Keratinocyte (primary cell): ENCODE measurements around the gene KIAA0040. TPM values are rescaled to one million over a fixed set of nuclear protein-coding genes. Genes with fewer than 3 reads are reported as not detected.

Experiments used
- DNase-seq: peaks from one replicate; pipeline ENCODE4 v3.0.0-alpha.2; 2011; ENCODE audit warnings: low read depth, missing footprints, low spot score
- FAIRE-seq: peaks from 2 replicates; lab custom pipeline; 2011; peaks lifted over from hg19 to GRCh38; lab: Jason Lieb, UNC
- H2AFZ ChIP-seq: 2 replicates; pipeline ENCODE4 v1.6.0; 2012; ENCODE audit warnings: low read length, control low read depth, inconsistent platforms; ENCODE audit not compliant: control insufficient read depth
- H3K27ac ChIP-seq: 2 replicates; pipeline ENCODE4 v1.5.1; 2011; ENCODE audit warnings: low read length; ENCODE audit not compliant: control insufficient read depth, insufficient read depth
- H3K27me3 ChIP-seq: 3 replicates; pipeline ENCODE4 v1.6.0; 2011; ENCODE audit warnings: low read length; ENCODE audit not compliant: control insufficient read depth, insufficient read depth; ENCODE audit errors: extremely low read depth
- H3K36me3 ChIP-seq, 2 experiments: 2 replicates in 1 of 2; 3 replicates in 1 of 2; pipeline ENCODE4 v1.5.1; 2011; ENCODE audit warnings: low read length in 2 of 2, mild to moderate bottlenecking in 1 of 2; ENCODE audit not compliant: control insufficient read depth in 2 of 2, insufficient read depth in 2 of 2; ENCODE audit errors: extremely low read depth in 1 of 2
- H3K4me1 ChIP-seq: 3 replicates; pipeline ENCODE4 v1.5.1; 2011; ENCODE audit warnings: low read length; ENCODE audit not compliant: control insufficient read depth, insufficient read depth; ENCODE audit errors: extremely low read depth
- H3K4me2 ChIP-seq: 3 replicates; pipeline ENCODE4 v1.6.0; 2011; ENCODE audit warnings: low read depth, low read length; ENCODE audit not compliant: control insufficient read depth, insufficient read depth; ENCODE audit errors: extremely low read depth
- H3K4me3 ChIP-seq, 3 experiments: fragments of 200-600 bp in 1 of 3; sonication (generic) in 1 of 3; 2 replicates in 2 of 3; 3 replicates in 1 of 3; pipeline ENCODE4 v1.5.1; 2011 to 2016; ENCODE audit warnings: low read length in 3 of 3, mild to moderate bottlenecking in 3 of 3, control low read depth in 2 of 3, inconsistent platforms in 1 of 3, low read depth in 1 of 3, mixed read lengths in 1 of 3, mixed run types in 1 of 3, moderate library complexity in 1 of 3; ENCODE audit not compliant: control insufficient read depth in 2 of 3, insufficient read depth in 2 of 3; ENCODE audit errors: extremely low read depth in 1 of 3
- H3K79me2 ChIP-seq: 2 replicates; pipeline ENCODE4 v1.6.0; 2012; ENCODE audit warnings: low read length; ENCODE audit not compliant: control insufficient read depth, insufficient read depth
- H3K9ac ChIP-seq: 3 replicates; pipeline ENCODE4 v1.6.0; 2011; ENCODE audit warnings: low read length; ENCODE audit not compliant: control insufficient read depth, insufficient read depth; ENCODE audit errors: extremely low read depth
- H3K9me1 ChIP-seq: 3 replicates; pipeline ENCODE4 v1.6.0; 2011; ENCODE audit warnings: low read length; ENCODE audit not compliant: control insufficient read depth, insufficient read depth; ENCODE audit errors: extremely low read depth
- H3K9me3 ChIP-seq: 2 replicates; pipeline ENCODE4 v1.5.1; 2012; ENCODE audit warnings: low read depth, low read length; ENCODE audit not compliant: control insufficient read depth
- H4K20me1 ChIP-seq: 3 replicates; pipeline ENCODE4 v1.6.0; 2011; ENCODE audit warnings: low read length; ENCODE audit not compliant: control insufficient read depth, insufficient read depth; ENCODE audit errors: extremely low read depth
- CTCF ChIP-seq, 3 experiments: IDR thresholded peaks in 1 of 3; conservative IDR thresholded peaks in 1 of 3; optimal IDR thresholded peaks in 1 of 3; 2 replicates in 2 of 3; 3 replicates in 1 of 3; pipeline versions ENCODE3 to v1.5.1; 2011; ENCODE audit warnings: low read length in 3 of 3, mild to moderate bottlenecking in 3 of 3, moderate library complexity in 2 of 3, control low read depth in 1 of 3, inconsistent platforms in 1 of 3; ENCODE audit not compliant: insufficient read depth in 2 of 3; ENCODE audit errors: extremely low read depth in 1 of 3
- EZH2 ChIP-seq: IDR thresholded peaks from one replicate; pipeline ENCODE4 v1.6.1; 2012; ENCODE audit warnings: inconsistent platforms, mild to moderate bottlenecking, low read length, moderate library complexity
- dilution Hi-C: fragments of 300-500 bp; cut with MboI; formaldehyde crosslinking; loops from one replicate; pipeline ENCODE4 v1.7.0; 2020; ENCODE audit warnings: low sequenced_read_pairs; ENCODE audit not compliant: extremely low pct_ligation_motif_present
- polyA plus RNA-seq, 5 experiments: library from polyadenylated mRNA; depleted of rRNA in 3 of 5; stranded (reverse) in 3 of 5; stranded (forward) in 1 of 5; unstranded in 1 of 5; fragments of >200 nt; gene quantifications; 1 replicate in 1 of 5; 2 replicates in 3 of 5; 3 replicates in 1 of 5; pipeline versions ENCODE4 v1.2.1 to v1.2.3, GENCODE V29; 2011 to 2012; ENCODE audit warnings: missing spikeins in 2 of 5, low read depth in 1 of 5, low replicate concordance in 1 of 5

Gene KIAA0040
- polyA plus RNA-seq, 1 donor (not counting 4 experiments of a cell fraction or from before 2014, with no cell fraction given), result 57.9 TPM

GRCh38 chr1:175129997-175130648, 62.5 kb downstream of the KIAA0040 start:
- no peaks in the 10 kb centered on the region for H3K27me3 ChIP-seq
- no peaks in the 10 kb centered on the region for H4K20me1 ChIP-seq
- H3K79me2 ChIP-seq, result no peaks in the 10 kb centered on the region
- peaks cover 14% of the 10 kb centered on the region for H3K4me1 ChIP-seq
- H3K4me2 ChIP-seq, result no peak overlapping the region
- no peaks in the 10 kb centered on the region for H3K36me3 ChIP-seq
- H2AFZ ChIP-seq, result no peak overlapping the region
- no peaks in the 10 kb centered on the region for H3K9me1 ChIP-seq
- H3K27ac ChIP-seq, result no peak overlapping the region
- DNase-seq (no peak), FAIRE-seq (no peak)
- H3K9ac ChIP-seq, result no peak overlapping the region
- H3K4me3 ChIP-seq, result no peak overlapping the region
- TF ChIP-seq CTCF (optimal IDR thresholded peaks at IDR 0.05 in 1 of 3, IDR thresholded peaks at IDR 0.05 in 1 of 3, conservative IDR thresholded peaks at IDR 0.05 in 1 of 3; ENCODE audit: extremely low read depth in 1 of 3, insufficient read depth in 2 of 3, low read length in 3 of 3), result no peak
- H3K9me3 ChIP-seq, result no peaks in the 10 kb centered on the region
- dilution Hi-C loops, result no loop called here

- Histone ChIP-seq H3K9ac (no peak overlapping the region), H2AFZ (no peak overlapping the region), H3K9me3 (no peaks in the 10 kb centered on the region), H4K20me1 (no peaks in the 10 kb centered on the region), H3K27ac (no peak overlapping the region), H3K4me3 (no peak overlapping the region), H3K36me3 (no peaks in the 10 kb centered on the region), H3K4me2 (no peak overlapping the region), H3K4me1 (peaks cover 14% of the 10 kb centered on the region), H3K27me3 (no peaks in the 10 kb centered on the region), H3K9me1 (no peaks in the 10 kb centered on the region), H3K79me2 (no peaks in the 10 kb centered on the region)
- dilution Hi-C loops, result no loop called here
- TF ChIP-seq CTCF (optimal IDR thresholded peaks at IDR 0.05 in 1 of 3, IDR thresholded peaks at IDR 0.05 in 1 of 3, conservative IDR thresholded peaks at IDR 0.05 in 1 of 3; ENCODE audit: extremely low read depth in 1 of 3, insufficient read depth in 2 of 3, low read length in 3 of 3) (no peak), EZH2 (no peak)
- DNase-seq, result no peak
- no peak for FAIRE-seq
Observed at GRCh38 chr1:175129644-175129996, 63.0 kb downstream of the KIAA0040 start.
